ENCODE results near the gene LAMC2. TPM values are rescaled to one million over a fixed set of nuclear protein-coding genes. Genes with fewer than 3 reads are reported as not detected.

LAMC2 gene
- total and polyA plus RNA-seq, 2 donors from 2014 or later, result 4.0 to 89.0 TPM

- Histone ChIP-seq H3K27ac (ENCODE audit: low read depth in 2 of 2, low read length in 2 of 2) (no peak overlapping the region), H3K36me3 (ENCODE audit: control insufficient read depth in 2 of 3, insufficient read depth in 3 of 3, low read length in 3 of 3) (no peaks in the 10 kb centered on the region), H3K9ac (ENCODE audit: low read length in 3 of 3) (no peak overlapping the region), H3K4me1 (ENCODE audit: control insufficient read depth in 2 of 3, insufficient read depth in 2 of 3, low read depth in 1 of 3, low read length in 3 of 3) (no peaks in the 10 kb centered on the region), H3K4me3 (ENCODE audit: low read length in 3 of 3) (no peak overlapping the region), H3K27me3 (ENCODE audit: control insufficient read depth, insufficient read depth, low read length) (no peaks in the 10 kb centered on the region), H3K9me3 (ENCODE audit: control insufficient read depth in 2 of 3, insufficient read depth in 1 of 3, low read length in 3 of 3) (no peaks in the 10 kb centered on the region)
- FAIRE-seq (no peak), DNase-seq (no peak)
- no peak for TF ChIP-seq CTCF (IDR thresholded peaks at IDR 0.05; ENCODE audit: borderline replicate concordance, extremely low read depth, insufficient read depth)
- intact Hi-C loops (cut with DNase I), result no loop called here
Measured at GRCh38 chr1:183209533-183210158, 23.6 kb downstream of the LAMC2 start.

GRCh38 chr1:183210681-183211080 is 24.6 kb downstream of the LAMC2 start:
- intact Hi-C loops (cut with DNase I), result no loop called here
- FAIRE-seq, result no peak

GRCh38 chr1:183212870-183213269 is 26.8 kb downstream of the LAMC2 start:
- H3K27me3 ChIP-seq (ENCODE audit: control insufficient read depth, insufficient read depth, low read length), result no peaks in the 10 kb centered on the region
- no peaks in the 10 kb centered on the region for H3K9me3 ChIP-seq (ENCODE audit: control insufficient read depth in 2 of 3, insufficient read depth in 1 of 3, low read length in 3 of 3)
- H3K9ac ChIP-seq (ENCODE audit: low read length in 3 of 3), result no peak overlapping the region
- H3K36me3 ChIP-seq (ENCODE audit: control insufficient read depth in 2 of 3, insufficient read depth in 3 of 3, low read length in 3 of 3), result no peaks in the 10 kb centered on the region
- H3K4me1 ChIP-seq (ENCODE audit: control insufficient read depth in 2 of 3, insufficient read depth in 2 of 3, low read depth in 1 of 3, low read length in 3 of 3), result no peaks in the 10 kb centered on the region
- DNase-seq, result no peak
- no peak for TF ChIP-seq CTCF (IDR thresholded peaks at IDR 0.05; ENCODE audit: borderline replicate concordance, extremely low read depth, insufficient read depth)
- intact Hi-C loops (cut with DNase I), result no loop called here
- no peak for FAIRE-seq
- no peak overlapping the region for H3K27ac ChIP-seq (ENCODE audit: low read depth in 2 of 2, low read length in 2 of 2)
- H3K4me3 ChIP-seq (ENCODE audit: low read length in 3 of 3), result no peak overlapping the region

More at GRCh38 chr1:183210681-183211080, 24.6 kb downstream of the LAMC2 start:
- H3K4me3 ChIP-seq (ENCODE audit: low read length in 3 of 3), result no peak overlapping the region
- DNase-seq, result no peak
- no peaks in the 10 kb centered on the region for H3K36me3 ChIP-seq (ENCODE audit: control insufficient read depth in 2 of 3, insufficient read depth in 3 of 3, low read length in 3 of 3)
- no peak overlapping the region for H3K27ac ChIP-seq (ENCODE audit: low read depth in 2 of 2, low read length in 2 of 2)
- no peak overlapping the region for H3K9ac ChIP-seq (ENCODE audit: low read length in 3 of 3)
- H3K4me1 ChIP-seq (ENCODE audit: control insufficient read depth in 2 of 3, insufficient read depth in 2 of 3, low read depth in 1 of 3, low read length in 3 of 3), result no peaks in the 10 kb centered on the region
- H3K9me3 ChIP-seq (ENCODE audit: control insufficient read depth in 2 of 3, insufficient read depth in 1 of 3, low read length in 3 of 3), result no peaks in the 10 kb centered on the region
- no peak for TF ChIP-seq CTCF (IDR thresholded peaks at IDR 0.05; ENCODE audit: borderline replicate concordance, extremely low read depth, insufficient read depth)
- H3K27me3 ChIP-seq (ENCODE audit: control insufficient read depth, insufficient read depth, low read length), result no peaks in the 10 kb centered on the region
